ENCODE results near the gene OR11G2.
"Not testable (repeated sequence)": the region's sequence is repeated elsewhere in the genome, so short reads cannot be mapped to it uniquely, and the experiment has no call there.

OR11G2 gene, protein sequence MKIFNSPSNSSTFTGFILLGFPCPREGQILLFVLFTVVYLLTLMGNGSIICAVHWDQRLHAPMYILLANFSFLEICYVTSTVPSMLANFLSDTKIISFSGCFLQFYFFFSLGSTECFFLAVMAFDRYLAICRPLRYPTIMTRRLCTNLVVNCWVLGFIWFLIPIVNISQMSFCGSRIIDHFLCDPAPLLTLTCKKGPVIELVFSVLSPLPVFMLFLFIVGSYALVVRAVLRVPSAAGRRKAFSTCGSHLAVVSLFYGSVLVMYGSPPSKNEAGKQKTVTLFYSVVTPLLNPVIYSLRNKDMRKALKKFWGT

DNA sequence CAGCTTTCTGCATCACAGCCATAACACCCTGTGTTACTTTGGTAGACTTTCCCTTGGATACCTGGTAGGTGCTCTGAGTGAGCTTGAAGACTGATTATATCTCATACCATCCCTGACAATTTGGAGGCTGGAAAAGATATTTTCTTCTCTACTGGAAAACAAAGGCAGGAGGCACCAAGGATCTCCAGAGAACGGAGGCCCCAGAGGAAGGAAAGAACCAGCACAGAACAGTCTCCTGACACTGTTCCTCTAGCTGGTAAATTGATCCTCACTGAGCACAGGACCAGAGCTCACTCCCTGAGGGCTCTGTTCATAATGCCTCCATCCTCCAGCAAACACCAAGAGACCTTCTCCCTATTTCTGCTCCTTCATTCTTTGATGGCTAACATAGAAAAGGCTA lies at the start of gene OR11G2:
OR11G2 (plus strand) TSS at position 301 of the 400 bp plus-strand sequence. CDS start 6,542 bp downstream, outside the sequence.
- in situ Hi-C loops (cut with MboI; ENCODE audit: low sequenced_read_pairs), result no loop called here

DNA sequence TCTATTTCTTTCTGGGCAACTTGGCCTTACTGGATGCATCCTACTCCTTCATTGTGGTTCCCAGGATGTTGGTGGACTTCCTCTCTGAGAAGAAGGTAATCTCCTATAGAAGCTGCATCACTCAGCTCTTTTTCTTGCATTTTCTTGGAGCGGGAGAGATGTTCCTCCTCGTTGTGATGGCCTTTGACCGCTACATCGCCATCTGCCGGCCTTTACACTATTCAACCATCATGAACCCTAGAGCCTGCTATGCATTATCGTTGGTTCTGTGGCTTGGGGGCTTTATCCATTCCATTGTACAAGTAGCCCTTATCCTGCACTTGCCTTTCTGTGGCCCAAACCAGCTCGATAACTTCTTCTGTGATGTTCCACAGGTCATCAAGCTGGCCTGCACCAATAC lies 46.8 kb upstream of the OR11G2 start:
- in situ Hi-C loops (cut with MboI; ENCODE audit: low sequenced_read_pairs), result no loop called here

DNA sequence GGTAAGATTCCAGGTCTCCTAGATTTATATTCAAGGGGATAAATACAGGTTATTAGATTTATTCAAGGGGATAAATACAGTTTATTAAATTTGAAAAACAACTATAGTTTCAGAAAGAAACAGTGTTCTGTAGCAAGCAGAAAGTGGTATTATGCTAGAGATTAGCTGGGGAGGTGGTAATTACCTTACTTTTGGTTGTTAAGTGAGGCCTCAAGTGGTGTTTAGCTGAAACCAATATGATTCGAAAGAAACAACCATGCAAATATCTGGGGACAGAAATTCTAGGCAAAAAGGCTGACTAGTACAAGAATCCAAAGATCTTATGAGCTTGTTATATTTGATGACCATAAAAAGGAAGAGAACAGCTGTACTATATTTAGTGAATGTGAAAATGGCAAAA lies 45.9 kb upstream of the OR11G2 start:
- in situ Hi-C loops (cut with MboI; ENCODE audit: low sequenced_read_pairs), result no loop called here

DNA sequence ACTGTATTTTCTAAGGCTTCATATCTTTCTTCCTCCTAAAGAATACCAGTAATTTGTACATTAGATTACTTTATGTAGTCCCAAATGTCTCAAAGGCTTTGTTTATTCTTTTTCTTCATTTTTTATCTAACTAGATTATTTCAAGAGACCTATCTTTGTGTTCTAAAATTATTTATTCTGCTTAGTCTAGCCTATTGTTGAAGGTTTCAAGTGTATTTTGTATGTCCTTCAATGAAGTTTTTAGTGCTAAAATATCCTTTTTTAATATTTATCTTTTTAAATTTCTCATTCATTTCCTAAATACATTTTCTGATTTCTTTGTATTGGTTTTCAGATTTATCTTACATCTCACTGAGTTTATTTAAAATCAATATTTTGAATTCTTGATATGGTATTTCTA lies 26.2 kb upstream of the OR11G2 start:
- in situ Hi-C loops (cut with MboI; ENCODE audit: low sequenced_read_pairs), result no loop called here

DNA sequence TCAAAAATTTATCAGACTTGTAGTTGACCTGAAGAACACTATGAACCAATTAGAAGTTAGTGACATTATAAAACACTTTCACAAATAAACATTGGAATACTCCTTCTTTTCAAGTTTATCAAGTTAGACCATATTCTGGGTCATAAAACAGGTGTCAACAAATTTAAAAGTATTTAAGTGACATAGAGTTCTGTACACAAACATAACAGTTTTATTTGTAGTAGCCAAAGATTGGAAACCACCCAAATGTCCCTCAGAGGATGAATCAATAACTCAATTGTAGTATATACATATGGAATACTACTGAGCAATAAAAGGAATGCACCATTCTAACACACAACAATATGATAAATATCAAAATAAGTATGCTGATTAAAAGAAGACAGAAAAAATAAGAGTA lies 23.6 kb upstream of the OR11G2 start:
- in situ Hi-C loops (cut with MboI; ENCODE audit: low sequenced_read_pairs), result no loop called here

DNA sequence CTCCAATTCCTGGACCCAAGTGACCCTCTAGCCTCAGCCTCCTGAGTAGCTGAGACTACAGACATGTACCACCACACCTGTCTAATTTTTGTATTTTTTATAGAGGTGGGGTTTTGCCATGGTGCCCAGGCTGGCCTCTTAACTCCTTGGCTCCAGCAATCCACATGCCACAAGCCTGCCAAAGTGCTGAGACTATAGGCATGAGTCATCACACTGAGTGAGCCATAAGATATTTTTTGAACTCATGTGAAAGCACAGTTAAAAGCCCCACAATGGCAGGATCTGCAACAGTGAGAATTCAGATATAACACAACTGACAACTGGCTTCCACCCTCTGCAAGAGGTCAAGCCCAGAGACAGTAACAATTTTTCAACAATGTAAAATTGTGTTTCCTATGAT lies 20.8 kb upstream of the OR11G2 start:
- in situ Hi-C loops (cut with MboI; ENCODE audit: low sequenced_read_pairs), result not testable (repeated sequence)

DNA sequence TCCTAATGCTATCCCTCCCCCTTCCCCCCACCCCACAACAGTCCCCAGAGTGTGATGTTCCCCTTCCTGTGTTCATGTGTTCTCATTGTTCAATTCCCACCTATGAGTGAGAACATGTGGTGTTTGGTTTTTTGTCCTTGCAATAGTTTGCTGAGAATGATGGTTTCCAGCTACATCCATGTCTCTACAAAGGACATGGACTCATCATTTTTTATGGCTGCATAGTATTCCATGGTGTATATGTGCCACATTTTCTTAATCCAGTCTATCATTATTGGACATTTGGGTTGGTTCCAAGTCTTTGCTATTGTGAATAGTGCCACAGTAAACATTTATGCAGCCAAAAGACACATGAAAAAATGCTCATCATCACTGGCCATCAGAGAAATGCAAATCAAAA lies 16.5 kb upstream of the OR11G2 start:
- in situ Hi-C loops (cut with MboI; ENCODE audit: low sequenced_read_pairs), result not testable (repeated sequence)

DNA sequence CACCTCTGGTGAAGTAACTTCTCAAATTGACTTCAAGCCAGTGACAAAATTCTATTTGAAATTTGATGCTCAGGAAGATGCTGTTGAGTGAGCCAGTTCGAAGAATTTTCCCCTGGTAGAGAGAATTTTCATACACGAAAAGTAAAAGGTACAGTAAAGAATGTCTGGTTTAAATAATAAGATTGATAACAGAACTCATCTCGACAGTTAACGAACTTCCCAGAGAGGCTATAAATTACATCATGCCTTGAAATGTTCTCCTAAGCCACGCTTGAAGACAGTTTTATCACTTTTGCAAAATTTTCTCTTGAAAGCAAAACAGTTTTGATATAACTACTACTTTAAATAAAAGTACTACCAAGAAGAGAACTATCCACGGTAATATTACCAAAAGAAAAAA lies 14.4 kb upstream of the OR11G2 start:
- in situ Hi-C loops (cut with MboI; ENCODE audit: low sequenced_read_pairs), result no loop called here

DNA sequence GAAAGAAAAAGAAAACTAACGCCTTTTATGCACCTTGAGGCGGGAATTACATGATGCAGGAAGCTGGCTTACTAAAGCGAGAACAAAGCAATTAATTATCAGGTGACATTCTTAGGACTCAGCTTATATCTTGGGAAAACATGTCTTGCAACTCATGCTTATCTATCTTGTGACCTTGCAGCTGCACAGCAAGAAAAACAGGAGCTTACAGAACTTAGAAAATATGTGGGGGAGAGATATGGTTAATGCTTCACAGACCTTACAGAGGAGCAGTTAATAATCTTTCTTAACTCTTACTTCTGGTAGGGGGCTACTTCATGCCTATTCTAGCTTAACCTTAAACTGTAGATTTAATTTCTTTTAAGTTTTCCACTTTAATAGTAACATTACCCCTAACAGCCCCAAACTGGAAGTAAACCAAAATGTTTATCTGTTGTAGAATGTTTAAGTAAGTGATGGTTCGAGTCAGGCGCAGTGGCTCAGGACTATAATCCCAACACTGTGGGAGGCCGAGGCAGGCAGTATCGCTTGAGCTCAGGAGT lies 13.2 kb upstream of the OR11G2 start:
- in situ Hi-C loops (cut with MboI; ENCODE audit: low sequenced_read_pairs), result no loop called here

DNA sequence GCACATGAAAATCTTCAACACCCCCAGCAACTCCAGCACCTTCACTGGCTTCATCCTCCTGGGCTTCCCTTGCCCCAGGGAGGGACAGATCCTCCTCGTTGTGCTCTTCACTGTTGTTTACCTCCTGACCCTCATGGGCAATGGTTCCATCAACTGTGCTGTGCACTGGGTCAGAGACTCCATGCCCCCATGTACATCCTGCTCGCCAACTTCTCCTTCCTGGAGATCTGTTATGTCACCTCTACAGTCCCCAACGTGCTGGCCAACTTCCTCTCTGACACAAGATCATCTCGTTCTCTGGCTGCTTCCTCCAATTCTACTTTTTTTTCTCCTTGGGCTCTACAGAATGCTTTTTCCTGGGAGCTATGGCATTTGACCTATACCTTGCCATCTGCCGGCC lies 11.5 kb upstream of the OR11G2 start:
- in situ Hi-C loops (cut with MboI; ENCODE audit: low sequenced_read_pairs), result no loop called here

DNA sequence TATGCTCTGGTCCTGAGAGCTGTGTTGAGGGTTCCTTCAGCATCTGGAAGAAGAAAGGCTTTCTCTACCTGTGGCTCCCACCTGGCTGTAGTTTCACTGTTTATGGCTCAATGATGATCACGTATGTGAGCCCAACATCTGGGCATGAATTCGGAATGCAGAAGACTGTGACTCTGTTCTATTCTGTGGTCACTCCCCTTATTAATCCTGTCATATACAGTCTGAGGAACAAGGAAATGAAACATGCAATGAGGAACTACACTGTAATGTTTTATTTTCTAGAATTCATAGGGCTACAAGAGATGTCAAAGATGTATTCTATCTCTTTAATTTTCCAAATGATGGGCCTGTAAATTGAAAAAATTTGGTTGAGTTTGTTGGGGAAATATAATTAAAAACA lies 10.8 kb upstream of the OR11G2 start:
- in situ Hi-C loops (cut with MboI; ENCODE audit: low sequenced_read_pairs), result no loop called here

DNA sequence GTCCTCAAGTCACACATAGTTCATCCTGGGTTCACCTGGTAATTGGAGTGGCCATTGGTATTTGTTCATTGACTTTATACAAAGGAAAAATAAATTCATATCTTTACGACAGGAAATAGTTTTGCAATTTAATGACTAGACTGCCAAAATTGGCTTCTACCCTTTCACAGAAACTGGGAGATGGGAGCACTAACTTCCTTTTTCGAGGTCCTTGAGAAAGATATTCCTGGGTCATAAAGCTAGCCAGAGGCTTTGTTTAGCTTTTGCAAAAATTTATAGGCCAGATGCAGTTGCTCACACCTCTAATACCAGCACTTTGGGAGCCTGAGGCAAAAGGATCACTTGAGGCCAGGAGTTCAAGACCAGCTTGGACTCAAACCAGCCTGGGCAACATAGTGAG lies 10.2 kb upstream of the OR11G2 start:
- in situ Hi-C loops (cut with MboI; ENCODE audit: low sequenced_read_pairs), result no loop called here

DNA sequence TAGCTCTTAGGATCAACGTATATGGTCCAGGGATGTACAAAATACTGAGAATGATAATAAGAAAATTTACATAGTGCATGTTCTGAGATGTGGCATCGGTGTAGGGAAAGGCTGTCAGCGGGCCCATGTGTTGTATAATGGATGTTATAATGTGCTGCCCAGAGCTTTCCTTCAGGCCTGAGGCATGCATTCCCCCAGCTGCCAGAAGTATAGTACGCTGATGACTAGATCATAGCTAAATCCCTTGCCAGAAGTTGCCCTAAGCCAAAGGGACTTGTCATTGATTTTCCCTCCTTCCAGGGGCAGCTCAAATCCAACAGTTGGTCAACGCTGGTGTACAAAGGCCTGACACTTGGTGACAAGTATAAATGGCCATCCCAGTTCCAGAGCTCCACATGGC lies 6.5 kb upstream of the OR11G2 start:
- in situ Hi-C loops (cut with MboI; ENCODE audit: low sequenced_read_pairs), result no loop called here

DNA sequence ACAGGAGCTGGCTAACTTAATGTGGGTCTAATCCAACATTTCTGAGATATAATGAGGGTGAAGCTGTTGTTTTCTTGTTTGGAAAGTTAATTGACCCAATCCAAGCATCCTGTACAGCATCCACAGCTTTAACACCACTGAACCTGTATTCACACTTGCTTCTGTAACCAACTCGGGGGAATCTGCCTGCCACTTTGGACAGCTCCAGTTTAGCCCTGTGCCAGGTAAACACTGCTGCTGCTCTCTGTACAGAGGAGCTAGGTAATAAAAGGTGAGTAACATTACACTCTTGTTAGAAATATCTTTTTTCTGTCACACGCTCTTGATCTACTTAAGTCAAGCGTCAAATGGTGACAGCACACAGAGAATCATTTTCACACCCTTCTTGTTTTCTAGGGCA lies 700 bp downstream of the OR11G2 start:
- in situ Hi-C loops (cut with MboI; ENCODE audit: low sequenced_read_pairs), result no loop called here

DNA sequence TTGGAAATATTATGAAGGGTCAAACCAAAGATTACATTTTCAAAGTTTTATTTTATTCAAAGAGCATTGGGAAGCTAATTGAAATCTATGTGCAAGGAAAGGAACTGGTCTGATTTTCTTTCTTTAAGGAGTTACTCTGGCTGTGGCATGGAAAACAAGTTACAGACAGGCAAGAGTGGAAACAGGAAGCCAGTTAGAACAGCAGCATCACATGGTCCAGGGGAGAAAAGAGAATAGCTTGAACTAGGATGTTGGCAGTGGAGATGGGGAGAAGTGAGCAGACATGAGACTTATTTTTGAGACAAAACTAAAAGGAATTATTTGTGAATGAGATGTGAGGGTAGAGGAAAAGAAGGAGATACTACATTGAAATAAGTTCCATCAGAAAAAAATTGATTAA lies 3.4 kb downstream of the OR11G2 start:
- in situ Hi-C loops (cut with MboI; ENCODE audit: low sequenced_read_pairs), result no loop called here

DNA sequence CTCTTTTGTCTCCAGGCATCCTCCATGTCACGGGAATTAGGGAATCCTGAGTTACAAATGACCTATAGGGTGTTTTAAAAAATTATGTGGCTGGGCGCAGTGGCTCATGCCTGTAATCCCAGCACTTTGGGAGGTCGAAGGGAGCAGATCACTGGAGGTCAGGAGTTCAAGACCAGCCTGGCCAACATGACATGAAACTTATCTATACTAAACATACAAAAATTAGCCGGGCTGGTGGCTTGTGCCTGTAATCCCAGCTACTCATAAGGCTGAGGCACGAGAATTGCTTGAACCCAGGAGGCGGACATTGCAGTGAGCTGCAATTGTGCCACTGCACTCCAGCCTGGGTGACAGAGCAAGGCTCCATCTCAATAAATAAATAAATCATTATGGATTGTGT lies 4.5 kb downstream of the OR11G2 start:
- in situ Hi-C loops (cut with MboI; ENCODE audit: low sequenced_read_pairs), result not testable (repeated sequence)

DNA sequence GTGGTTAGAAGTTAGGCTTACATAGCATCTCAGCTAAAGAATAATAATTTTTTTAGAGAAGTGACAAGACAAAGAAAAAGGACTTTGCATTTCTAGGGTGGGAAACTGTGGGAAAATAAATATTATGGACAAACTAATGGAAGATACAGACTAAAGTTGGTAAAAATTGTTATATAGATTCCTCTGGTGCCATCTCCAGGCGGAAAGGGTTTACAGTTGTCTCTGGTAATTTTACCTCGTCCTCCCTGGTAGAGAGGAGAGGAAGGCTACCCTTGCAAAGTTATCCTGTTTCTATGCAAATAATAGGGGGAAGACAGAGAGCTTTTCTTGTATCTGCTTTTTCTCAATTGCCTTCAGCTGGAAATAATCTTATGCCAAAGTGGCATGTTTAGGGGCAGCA lies 5.2 kb downstream of the OR11G2 start:
- in situ Hi-C loops (cut with MboI; ENCODE audit: low sequenced_read_pairs), result no loop called here

DNA sequence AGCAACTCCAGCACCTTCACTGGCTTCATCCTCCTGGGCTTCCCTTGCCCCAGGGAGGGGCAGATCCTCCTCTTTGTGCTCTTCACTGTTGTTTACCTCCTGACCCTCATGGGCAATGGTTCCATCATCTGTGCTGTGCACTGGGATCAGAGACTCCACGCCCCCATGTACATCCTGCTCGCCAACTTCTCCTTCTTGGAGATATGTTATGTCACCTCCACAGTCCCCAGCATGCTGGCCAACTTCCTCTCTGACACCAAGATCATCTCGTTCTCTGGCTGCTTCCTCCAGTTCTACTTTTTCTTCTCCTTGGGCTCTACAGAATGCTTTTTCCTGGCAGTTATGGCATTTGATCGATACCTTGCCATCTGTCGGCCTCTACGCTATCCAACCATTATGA lies 6.8 kb downstream of the OR11G2 start:
- in situ Hi-C loops (cut with MboI; ENCODE audit: low sequenced_read_pairs), result no loop called here

DNA sequence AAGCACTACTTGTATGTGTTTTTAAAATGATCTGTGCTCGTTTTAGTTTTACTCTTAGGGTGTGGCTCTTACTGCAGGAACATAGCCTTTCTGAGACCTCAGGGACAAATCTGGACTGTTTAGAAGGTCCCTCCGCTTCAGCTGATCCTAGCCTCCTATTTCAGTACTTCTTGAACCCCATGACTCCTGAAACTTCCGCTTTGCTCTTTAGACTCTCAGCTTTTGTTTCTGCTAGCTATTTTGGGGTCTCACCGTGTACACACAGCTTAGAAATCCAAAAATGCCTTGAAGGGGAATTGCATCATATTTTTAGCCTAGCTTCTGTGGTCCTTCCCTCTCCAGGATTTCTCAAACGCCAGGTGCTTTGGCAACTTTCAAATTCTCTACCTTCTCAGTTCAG lies 8.3 kb downstream of the OR11G2 start:
- in situ Hi-C loops (cut with MboI; ENCODE audit: low sequenced_read_pairs), result no loop called here

DNA sequence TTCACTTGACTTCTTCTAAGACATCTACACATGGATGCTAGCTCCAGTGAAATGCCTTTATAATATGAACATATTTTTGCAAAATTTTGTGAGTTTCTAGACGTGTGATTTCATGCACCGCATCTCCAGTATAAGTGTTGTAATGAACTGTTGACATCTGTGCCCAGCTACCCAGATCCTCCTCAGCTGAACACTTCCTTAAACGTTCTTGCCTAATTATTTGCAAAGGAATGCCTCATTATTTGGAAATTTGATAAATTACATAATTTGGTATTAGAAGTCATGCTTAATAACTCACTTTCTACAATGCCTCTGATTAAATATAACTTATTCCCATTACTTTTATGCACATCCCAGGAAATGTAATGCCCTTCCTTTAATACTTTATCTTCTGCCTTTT lies 14.0 kb downstream of the OR11G2 start:
- in situ Hi-C loops (cut with MboI; ENCODE audit: low sequenced_read_pairs), result no loop called here

DNA sequence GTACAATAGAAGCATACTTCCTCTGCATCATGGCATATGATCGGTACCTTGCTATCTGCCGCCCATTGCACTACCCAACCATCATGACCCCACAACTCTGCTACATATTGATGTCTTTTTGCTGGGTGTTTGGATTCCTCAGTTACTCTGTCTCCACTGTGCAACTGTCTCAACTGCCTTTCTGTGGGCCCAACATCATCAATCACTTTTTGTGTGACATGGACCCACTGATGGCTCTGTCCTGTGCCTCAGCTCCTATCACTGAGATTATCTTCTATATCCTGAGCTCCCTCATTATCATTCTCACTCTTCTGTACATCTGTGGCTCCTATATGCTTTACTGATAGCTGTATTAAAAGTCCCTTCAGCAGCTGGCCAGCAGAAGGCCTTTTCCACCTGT lies 18.9 kb downstream of the OR11G2 start:
- in situ Hi-C loops (cut with MboI; ENCODE audit: low sequenced_read_pairs), result no loop called here

DNA sequence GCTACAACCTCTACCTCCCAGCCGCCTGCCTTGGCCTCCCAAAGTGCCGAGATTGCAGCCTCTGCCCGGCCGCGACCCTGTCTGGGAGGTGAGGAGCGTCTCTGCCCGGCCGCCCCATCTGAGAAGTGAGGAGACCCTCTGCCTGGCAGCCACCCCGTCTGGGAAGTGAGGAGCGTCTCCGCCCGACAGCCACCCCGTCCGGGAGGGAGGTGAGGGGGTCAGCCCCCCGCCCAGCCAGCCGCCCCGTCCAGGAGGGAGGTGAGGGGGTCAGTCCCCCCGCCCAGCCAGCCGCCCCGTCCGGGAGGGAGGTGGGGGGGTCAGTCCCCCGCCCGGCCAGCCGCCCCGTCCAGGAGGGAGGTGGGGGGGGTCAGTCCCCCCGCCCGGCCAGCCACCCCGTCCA lies 21.7 kb downstream of the OR11G2 start:
- in situ Hi-C loops (cut with MboI; ENCODE audit: low sequenced_read_pairs), result not testable (repeated sequence)

DNA sequence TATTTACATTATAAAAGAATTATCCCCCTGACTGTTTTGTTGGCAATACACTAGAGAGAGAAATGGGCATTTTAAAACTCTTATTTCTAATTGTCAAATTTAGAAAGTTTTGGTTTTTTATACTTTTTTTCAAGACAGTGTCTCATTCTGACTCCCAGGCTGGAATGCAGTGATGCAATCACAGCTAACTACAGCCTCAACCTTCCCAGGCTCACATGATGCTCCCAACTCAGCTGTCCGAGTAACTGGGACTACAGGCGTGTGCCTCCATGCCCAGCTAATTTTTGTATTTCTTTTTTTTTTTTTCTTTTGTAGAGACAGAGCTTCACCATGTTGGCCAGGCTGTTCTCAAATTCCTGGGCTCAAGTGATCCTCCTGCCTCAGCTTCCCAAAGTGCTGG lies 24.5 kb downstream of the OR11G2 start:
- in situ Hi-C loops (cut with MboI; ENCODE audit: low sequenced_read_pairs), result no loop called here
